SJCRH30 (cell line): Measurements from ENCODE around the gene NDNF. TPM values are rescaled to one million over a fixed set of nuclear protein-coding genes. Genes with fewer than 3 reads are reported as not detected.

Source experiments
- DNase-seq, 2 experiments: peaks; one replicate each; pipeline ENCODE4 v3.0.0-alpha.2; 2015 to 2020
- H3K27ac ChIP-seq: fragments of 250-450 bp; sonication (Bioruptor Pico); 2 replicates; pipeline ENCODE4 v1.5.1; 2020; ENCODE audit warnings: mild to moderate bottlenecking, moderate library complexity
- H3K27me3 ChIP-seq: fragments of 250-450 bp; sonication (Bioruptor Pico); 2 replicates; pipeline ENCODE4 v1.5.1; 2020; ENCODE audit warnings: mild to moderate bottlenecking, moderate library complexity
- H3K36me3 ChIP-seq: fragments of 250-450 bp; sonication (Bioruptor Pico); 2 replicates; pipeline ENCODE4 v1.5.1; 2020; ENCODE audit warnings: mild to moderate bottlenecking, moderate library complexity
- H3K4me1 ChIP-seq: fragments of 250-450 bp; sonication (Bioruptor Pico); 2 replicates; pipeline ENCODE4 v1.5.1; 2020; ENCODE audit warnings: mild to moderate bottlenecking, moderate library complexity
- H3K4me3 ChIP-seq: fragments of 250-450 bp; sonication (Bioruptor Pico); 2 replicates; pipeline ENCODE4 v1.5.1; 2020; ENCODE audit warnings: mild to moderate bottlenecking, moderate library complexity
- H3K9me3 ChIP-seq: fragments of 250-450 bp; sonication (Bioruptor Pico); replicated peaks from 2 replicates; pipeline ENCODE4 v1.5.1; 2020; ENCODE audit warnings: mild to moderate bottlenecking, moderate library complexity
- total RNA-seq: library from RNA; depleted of rRNA; stranded (reverse); fragments of >200 nt; shearing (Covaris generic); gene quantifications from 2 replicates; pipeline ENCODE4 v1.2.3, GENCODE V29; 2014; rRNA removed

NDNF gene, protein sequence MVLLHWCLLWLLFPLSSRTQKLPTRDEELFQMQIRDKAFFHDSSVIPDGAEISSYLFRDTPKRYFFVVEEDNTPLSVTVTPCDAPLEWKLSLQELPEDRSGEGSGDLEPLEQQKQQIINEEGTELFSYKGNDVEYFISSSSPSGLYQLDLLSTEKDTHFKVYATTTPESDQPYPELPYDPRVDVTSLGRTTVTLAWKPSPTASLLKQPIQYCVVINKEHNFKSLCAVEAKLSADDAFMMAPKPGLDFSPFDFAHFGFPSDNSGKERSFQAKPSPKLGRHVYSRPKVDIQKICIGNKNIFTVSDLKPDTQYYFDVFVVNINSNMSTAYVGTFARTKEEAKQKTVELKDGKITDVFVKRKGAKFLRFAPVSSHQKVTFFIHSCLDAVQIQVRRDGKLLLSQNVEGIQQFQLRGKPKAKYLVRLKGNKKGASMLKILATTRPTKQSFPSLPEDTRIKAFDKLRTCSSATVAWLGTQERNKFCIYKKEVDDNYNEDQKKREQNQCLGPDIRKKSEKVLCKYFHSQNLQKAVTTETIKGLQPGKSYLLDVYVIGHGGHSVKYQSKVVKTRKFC
- total RNA-seq, result 6.5 and 7.3 TPM in 2 replicates

DNA sequence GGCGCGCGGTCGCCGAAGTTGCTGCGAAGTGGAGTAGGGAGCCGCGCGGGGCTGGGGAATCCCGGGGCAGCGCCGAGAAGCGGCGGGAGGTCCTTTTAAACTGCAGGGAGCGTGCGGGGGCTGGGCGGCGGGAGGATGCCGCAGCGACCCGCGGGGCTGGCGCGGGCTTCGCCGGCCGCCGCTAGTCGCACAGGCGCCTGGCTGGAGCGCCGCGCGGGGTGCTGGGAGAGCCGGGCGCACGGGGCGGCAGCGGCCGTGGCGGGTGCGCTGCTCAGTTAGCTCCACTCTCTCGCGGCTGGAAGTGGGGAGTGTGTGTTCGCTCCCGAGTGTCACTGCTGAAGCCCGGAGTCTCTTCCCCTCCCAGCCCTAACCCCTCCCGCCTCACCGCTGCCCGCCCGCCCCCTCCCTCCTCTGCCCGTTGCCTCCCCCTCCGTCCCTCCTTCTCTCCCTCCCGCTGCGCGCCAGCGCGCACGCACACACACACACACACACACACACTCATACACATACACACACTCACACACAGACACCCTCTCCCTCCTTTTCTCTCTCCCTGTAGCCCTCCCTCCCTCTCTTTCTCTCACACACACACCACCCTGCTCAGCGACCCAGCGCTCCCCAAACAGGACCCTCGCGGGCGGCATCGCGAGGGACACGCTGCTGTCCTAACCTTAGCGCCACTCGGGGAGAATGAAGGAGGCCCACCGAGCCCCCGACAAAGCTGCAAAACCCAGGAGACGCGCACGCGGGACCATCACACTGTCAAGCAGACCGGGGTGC, at the start of gene NDNF:
Gene NDNF (minus strand): TSS at position 312 of the 780 bp plus-strand sequence. CDS start 26,698 bp downstream, outside the sequence.
- Histone ChIP-seq H3K4me1 (0 out of 2 replicates have a peak, but pooled peaks cover 2% of the 10 kb centered on the region), H3K27ac (peak within 1 kb of the TSS; percentile 50; the same call in 1 of the 2 replicates), H3K36me3 (no peaks in the 10 kb centered on the region), H3K9me3 (no peaks in the 10 kb centered on the region), H3K27me3 (no peaks in the 10 kb centered on the region), H3K4me3 (peak within 1 kb of the TSS; percentile 75)
- peak; percentile 69 to 74 for DNase-seq

DNA sequence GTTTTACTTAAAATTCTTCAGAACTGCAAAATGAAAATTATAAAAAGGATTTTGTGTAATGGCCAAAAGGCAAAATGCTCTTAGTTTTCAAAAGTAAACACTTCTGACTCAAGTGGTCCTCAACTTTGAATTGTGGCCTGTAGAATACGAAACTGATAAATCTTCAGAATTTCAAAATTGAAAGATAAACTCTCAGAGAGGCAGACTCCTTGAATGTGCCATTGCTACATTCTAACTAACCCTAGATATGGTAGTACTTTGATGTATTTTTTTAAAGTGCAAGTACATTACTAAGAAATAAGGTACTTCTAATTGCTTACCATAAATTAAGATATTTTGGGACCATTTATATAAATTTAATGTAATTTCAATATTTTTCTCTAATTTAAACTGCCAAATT, 47.4 kb upstream of the NDNF start:
- no peaks in the 10 kb centered on the region for H3K4me1 ChIP-seq
- no peaks in the 10 kb centered on the region for H3K9me3 ChIP-seq
- no peaks in the 10 kb centered on the region for H3K36me3 ChIP-seq
- H3K4me3 ChIP-seq, result no peak overlapping the region
- H3K27me3 ChIP-seq, result no peaks in the 10 kb centered on the region
- no peak overlapping the region for H3K27ac ChIP-seq
- no peak for DNase-seq

DNA sequence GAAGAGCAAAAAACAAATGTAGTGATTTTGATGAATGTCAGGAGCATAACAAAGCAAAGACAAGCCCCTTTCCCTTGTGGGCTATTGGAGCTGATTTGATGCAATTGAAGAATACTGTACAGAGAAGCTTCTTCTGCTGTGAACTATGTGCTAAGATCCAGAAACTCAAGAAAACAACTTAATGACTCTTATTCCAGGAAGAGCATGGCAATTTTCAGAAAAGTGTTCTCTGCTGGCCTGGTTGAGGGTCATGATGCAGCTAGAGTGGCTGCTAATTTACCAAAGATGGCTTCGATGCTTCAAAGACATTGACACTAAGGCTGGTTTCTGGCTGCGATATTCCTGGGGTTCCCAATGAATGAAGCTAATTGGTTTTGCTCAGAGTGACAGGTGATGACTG, 46.0 kb upstream of the NDNF start:
- H3K9me3 ChIP-seq, result no peaks in the 10 kb centered on the region

DNA sequence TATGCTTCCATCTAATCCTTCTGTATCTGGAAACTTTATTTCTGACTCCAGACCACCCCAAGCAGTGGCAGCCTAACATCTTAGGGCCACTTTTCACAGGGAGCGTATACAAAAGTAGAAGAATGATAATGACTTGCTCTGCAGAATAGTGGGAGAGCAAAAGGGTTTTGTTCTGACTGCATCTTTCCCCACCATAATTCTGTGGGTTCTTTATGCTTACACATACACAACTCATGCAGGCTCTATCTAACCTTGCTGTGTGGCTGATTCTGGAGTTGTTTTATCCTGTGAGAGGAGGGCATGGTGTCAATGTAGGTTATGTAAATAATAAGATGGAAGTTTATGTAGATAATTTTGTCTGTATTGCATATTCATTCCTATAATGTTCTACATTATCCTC, 42.4 kb upstream of the NDNF start:
- Histone ChIP-seq H3K4me1 (no peaks in the 10 kb centered on the region), H3K9me3 (no peaks in the 10 kb centered on the region), H3K36me3 (no peaks in the 10 kb centered on the region), H3K4me3 (no peak overlapping the region), H3K27me3 (peaks cover 5% of the 10 kb centered on the region; the same call in 1 of the 2 replicates), H3K27ac (no peak overlapping the region)
- no peak for DNase-seq

More for the DNA sequence above, 46.0 kb upstream of the NDNF start:
- no peak for DNase-seq
- H3K27me3 ChIP-seq, result no peaks in the 10 kb centered on the region
- H3K4me1 ChIP-seq, result no peaks in the 10 kb centered on the region
- H3K27ac ChIP-seq, result no peak overlapping the region
- H3K4me3 ChIP-seq, result no peak overlapping the region
- no peaks in the 10 kb centered on the region for H3K36me3 ChIP-seq

DNA sequence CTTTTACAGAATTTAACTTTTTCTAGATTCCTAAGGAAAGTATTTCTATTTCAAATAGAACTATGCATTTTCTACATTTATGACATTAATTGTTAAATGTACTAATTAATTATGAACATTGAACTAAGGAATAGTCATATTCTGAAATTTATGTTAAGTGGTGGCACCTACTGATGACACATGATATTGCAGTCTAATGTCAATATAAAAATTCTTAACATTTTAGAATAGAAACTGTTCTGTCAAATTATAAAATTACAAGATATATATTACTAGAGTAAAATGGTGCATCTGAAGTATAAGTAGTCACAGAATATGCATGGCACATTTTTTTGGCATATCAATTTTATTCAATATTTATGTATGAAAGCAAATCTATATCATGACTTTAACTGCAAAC, 40.2 kb upstream of the NDNF start:
- Histone ChIP-seq H3K4me1 (no peaks in the 10 kb centered on the region), H3K36me3 (no peaks in the 10 kb centered on the region), H3K27me3 (peaks cover 5% of the 10 kb centered on the region; the same call in 1 of the 2 replicates), H3K4me3 (no peak overlapping the region), H3K9me3 (no peaks in the 10 kb centered on the region), H3K27ac (no peak overlapping the region)
- DNase-seq, result peak in 1 of 2 experiments; percentile 15

DNA sequence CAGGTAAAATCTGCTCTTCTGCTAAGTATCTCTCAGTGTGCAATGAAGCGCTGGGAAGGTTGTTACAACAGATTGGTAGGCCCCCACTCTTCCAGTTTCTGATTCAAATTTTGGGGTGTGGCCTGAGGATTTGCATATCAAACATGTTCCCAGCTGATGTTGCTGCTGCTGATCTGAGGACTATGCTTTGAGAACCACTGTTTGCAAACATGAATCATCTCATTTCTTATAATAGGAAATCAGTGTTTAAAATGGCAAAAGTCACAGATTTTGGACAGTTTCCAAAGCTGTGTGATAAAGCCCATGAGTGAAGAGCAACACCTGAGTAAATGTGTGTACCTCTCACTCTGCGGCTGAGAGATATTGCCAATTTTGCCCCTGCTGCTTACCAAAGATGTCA, 36.2 kb upstream of the NDNF start:
- H3K27me3 ChIP-seq, result peaks cover 5% of the 10 kb centered on the region; the same call in 1 of the 2 replicates
- no peaks in the 10 kb centered on the region for H3K36me3 ChIP-seq
- no peaks in the 10 kb centered on the region for H3K9me3 ChIP-seq
- no peak overlapping the region for H3K27ac ChIP-seq
- H3K4me1 ChIP-seq, result no peaks in the 10 kb centered on the region
- DNase-seq, result no peak
- H3K4me3 ChIP-seq, result no peak overlapping the region

DNA sequence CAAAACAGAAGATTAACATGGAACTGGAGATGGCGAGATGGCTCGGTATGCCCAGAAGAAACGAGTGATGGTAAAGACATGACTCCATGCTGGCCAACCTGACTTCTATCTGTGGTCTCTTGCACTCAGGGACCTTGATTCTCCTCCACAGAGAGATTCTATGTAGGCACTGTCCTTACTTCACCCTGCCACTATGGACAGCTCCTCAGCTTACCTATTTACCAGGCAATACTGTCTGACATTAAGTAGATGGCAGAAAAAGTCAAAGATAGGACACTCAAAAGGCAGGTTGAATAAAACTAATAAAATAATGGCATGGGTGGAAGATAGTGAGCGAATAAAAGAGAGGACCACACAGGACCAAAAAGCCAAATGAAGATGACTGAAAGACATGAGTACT, 35.2 kb upstream of the NDNF start:
- Histone ChIP-seq H3K27ac (no peak overlapping the region), H3K9me3 (no peaks in the 10 kb centered on the region), H3K4me3 (no peak overlapping the region), H3K4me1 (no peaks in the 10 kb centered on the region), H3K27me3 (peaks cover 5% of the 10 kb centered on the region; the same call in 1 of the 2 replicates), H3K36me3 (no peaks in the 10 kb centered on the region)
- no peak for DNase-seq

DNA sequence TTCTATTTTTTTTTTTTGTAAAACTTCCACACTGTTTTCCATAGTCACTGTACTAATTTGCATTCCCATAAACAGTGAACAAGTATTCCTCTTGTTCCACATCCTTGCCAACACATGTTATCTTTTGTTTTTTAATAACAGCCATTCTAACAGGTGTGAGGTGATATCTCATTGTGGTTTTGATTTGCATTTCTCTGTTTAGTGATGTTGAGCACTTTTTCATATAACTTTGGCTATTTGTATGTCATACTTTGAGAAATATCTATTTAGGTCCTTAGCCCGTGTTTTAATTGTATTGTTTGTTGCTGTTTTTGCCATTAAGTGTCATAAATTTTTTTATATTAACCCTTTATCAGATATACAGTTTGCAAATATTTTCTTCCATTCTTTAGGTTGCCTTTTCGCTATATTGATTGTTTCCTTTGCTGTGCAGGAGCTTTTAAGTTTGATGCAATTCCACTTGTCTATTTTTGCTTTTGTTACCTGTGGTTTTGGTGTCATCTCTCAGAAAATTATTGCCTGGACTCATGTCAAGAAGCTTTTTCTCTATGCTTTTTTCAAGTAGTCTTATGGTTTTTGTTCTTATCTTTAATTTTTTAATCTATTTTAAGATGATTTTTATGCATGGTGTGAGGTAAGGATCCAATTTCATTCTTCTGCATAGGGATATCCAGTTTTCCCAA, 27.9 kb upstream of the NDNF start:
- no peaks in the 10 kb centered on the region for H3K27me3 ChIP-seq
- DNase-seq, result no peak
- H3K4me3 ChIP-seq, result no peak overlapping the region
- no peaks in the 10 kb centered on the region for H3K9me3 ChIP-seq
- H3K36me3 ChIP-seq, result no peaks in the 10 kb centered on the region
- H3K4me1 ChIP-seq, result no peaks in the 10 kb centered on the region
- no peak overlapping the region for H3K27ac ChIP-seq

DNA sequence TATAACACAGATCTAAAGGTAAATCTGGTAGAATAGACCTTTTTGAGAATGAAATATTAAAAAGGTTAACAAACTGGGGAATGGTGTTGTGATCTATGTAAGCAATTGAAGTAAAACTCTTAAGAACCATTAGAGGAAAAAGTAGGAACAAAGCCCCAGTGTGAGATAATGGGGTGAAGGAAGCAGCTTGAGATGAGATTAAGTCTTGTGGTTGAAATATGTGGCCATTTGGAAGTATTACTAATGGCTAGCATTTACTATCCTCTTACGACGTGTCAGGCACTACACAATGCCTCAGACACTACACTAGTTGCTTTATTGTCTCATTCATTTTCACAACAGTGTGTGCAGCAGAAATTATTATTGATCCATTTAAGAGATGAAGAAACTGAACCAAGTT, 25.9 kb upstream of the NDNF start:
- Histone ChIP-seq H3K36me3 (no peaks in the 10 kb centered on the region), H3K27ac (no peak overlapping the region), H3K4me3 (no peak overlapping the region), H3K4me1 (no peaks in the 10 kb centered on the region), H3K27me3 (no peaks in the 10 kb centered on the region), H3K9me3 (no peaks in the 10 kb centered on the region)
- DNase-seq, result no peak

DNA sequence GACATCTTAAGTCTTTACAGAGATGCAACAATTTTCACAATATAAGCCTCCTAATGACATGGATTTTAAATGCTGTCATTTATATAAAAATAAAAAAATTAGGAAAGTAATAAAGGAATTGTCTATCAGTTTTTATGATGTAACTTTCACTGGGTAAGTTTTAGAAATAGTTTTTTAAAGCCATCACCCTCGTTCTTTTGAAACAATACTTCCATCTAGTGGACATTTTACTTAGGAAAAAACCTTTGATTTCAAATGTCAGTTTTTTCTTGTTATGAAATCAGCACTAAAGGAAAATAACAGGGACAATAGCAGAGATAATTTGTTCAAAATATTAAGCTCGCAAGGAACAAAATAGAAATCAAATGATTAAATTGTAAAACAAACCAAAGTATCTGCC, 24.3 kb upstream of the NDNF start:
- Histone ChIP-seq H3K4me1 (no peaks in the 10 kb centered on the region), H3K36me3 (no peaks in the 10 kb centered on the region), H3K4me3 (no peak overlapping the region), H3K27me3 (no peaks in the 10 kb centered on the region), H3K9me3 (no peaks in the 10 kb centered on the region), H3K27ac (no peak overlapping the region)
- peak in 1 of 2 experiments; percentile 59 for DNase-seq

DNA sequence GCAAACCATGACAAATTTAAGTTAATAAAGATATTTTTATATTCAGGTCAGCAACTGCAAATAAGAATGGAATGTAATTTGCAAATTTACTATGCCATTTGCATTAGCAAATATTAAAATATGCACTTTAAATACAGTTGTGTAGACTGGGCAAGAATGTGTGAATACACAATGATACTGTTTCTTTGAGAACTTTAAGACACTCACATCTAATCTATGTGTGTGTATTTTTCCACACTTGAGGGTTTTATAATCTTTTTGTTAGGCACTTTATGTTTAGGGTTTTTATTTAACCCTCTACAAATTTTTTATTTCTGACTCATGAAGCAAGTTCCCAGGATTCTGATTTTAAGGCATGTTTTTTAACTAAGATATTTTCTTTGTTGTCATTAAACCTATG, 23.9 kb upstream of the NDNF start:
- no peaks in the 10 kb centered on the region for H3K4me1 ChIP-seq

DNA sequence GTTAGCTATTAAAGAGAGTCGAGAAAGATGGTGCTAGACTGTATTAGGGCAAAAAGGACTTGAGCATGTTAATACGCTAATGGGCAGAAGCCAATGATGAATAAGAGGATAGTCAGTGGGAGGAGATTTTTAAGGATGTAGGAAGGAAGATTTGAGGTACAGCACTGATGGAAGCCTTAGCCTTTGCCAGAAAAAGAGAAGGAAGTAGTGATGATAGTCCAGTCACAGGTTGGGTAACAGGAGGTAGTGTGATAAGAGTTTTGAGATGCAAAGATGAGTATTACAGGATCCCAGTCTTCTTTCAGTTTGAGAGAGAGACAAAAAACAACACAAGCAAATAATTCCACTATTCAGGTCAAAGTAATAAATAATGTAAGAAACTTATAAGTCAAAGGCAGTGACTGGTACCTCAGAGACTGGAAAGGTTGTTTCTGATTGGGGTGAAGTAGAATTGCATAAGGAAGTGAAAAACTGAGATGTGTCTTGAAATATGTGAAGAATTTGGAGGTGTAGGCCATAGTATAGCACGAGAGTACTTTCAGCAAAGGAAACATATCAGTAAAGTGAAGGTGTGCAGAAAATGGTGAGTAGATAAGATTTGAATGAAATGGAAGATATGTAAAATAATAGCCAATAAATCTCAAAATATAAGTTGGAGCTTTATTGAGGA, 22.1 kb upstream of the NDNF start:
- no peaks in the 10 kb centered on the region for H3K36me3 ChIP-seq
- no peak for DNase-seq
- H3K27me3 ChIP-seq, result no peaks in the 10 kb centered on the region
- H3K4me1 ChIP-seq, result no peaks in the 10 kb centered on the region
- H3K9me3 ChIP-seq, result no peaks in the 10 kb centered on the region
- H3K27ac ChIP-seq, result no peak overlapping the region
- no peak overlapping the region for H3K4me3 ChIP-seq

More for the DNA sequence above, 23.9 kb upstream of the NDNF start:
- no peak for DNase-seq
- Histone ChIP-seq H3K4me3 (no peak overlapping the region), H3K9me3 (no peaks in the 10 kb centered on the region), H3K27ac (no peak overlapping the region), H3K27me3 (no peaks in the 10 kb centered on the region), H3K36me3 (no peaks in the 10 kb centered on the region)

DNA sequence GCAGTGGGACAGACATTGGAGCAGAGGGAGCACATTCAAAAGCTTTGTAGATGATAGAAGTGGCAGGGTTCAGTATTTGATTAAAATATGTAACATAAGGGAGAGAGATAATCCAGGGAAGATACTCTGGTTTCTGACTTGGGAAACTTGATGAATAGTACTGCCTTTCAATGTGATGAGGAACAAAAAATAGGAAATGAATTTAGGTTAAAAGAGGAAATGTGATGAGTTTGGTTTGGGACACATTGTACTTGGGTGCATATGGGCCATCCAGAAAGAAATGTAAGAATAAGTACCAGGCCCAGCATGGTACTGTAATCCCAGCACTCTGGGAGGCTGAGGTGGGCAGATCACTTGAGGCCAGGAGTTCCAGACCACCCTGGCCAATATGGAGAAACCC, 20.9 kb upstream of the NDNF start:
- no peaks in the 10 kb centered on the region for H3K36me3 ChIP-seq
- DNase-seq, result no peak
- H3K9me3 ChIP-seq, result no peaks in the 10 kb centered on the region
- H3K27ac ChIP-seq, result no peak overlapping the region
- H3K4me1 ChIP-seq, result no peaks in the 10 kb centered on the region
- no peak overlapping the region for H3K4me3 ChIP-seq
- no peaks in the 10 kb centered on the region for H3K27me3 ChIP-seq

DNA sequence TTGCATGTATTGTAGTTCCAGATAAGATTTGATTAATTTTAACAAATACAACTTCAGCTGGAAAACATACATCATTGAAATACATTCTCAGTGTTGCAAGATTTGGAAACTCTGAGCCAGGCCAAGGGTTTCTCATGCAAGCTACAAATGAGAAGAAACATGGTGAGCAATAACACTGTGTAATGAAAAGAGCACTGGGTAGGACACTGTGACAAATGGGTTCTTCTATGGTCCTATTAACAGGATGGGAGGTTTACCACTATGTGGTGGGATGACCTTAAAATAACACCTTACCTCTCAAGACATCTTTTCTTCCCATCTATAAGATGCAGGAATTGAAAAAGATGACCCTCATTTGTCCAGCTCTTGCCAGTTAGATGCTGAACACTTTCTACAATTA, 19.6 kb upstream of the NDNF start:
- H3K4me1 ChIP-seq, result no peaks in the 10 kb centered on the region
- H3K27ac ChIP-seq, result no peak overlapping the region
- H3K9me3 ChIP-seq, result no peaks in the 10 kb centered on the region
- H3K27me3 ChIP-seq, result no peaks in the 10 kb centered on the region
- no peak for DNase-seq
- no peaks in the 10 kb centered on the region for H3K36me3 ChIP-seq
- no peak overlapping the region for H3K4me3 ChIP-seq
